H1 (cell line): ENCODE results near the gene FOXO6. TPM values are rescaled to one million over a fixed set of nuclear protein-coding genes. Genes with fewer than 3 reads are reported as not detected.

Experiments
- ASH2L ChIP-seq: fragments of 200-600, 300-600 bp; sonication (generic); IDR thresholded peaks from one replicate; pipeline ENCODE4 v1.7.1; 2017; ENCODE audit warnings: low read length
- CREB1 ChIP-seq: IDR thresholded peaks from 2 replicates; pipeline ENCODE4 v1.6.1; 2012; ENCODE audit warnings: inconsistent platforms
- POLR2AphosphoS5 ChIP-seq: IDR thresholded peaks from 2 replicates; pipeline ENCODE4 v1.6.1; 2011; ENCODE audit warnings: low read depth, low read length
- polyA plus RNA-seq, 7 experiments: library from polyadenylated mRNA; depleted of rRNA in 3 of 7; stranded (reverse) in 5 of 7; unstranded in 2 of 7; fragments of >200 nt in 5 of 7; fragments of 200-250 nt in 2 of 7; gene quantifications; 1 replicate in 5 of 7; 2 replicates in 1 of 7; 4 replicates in 1 of 7; pipeline versions ENCODE4 v1.2.1 to v1.2.3, GENCODE V29; 2011 to 2013; ENCODE audit warnings: missing spikeins in 2 of 7, mixed read lengths in 2 of 7
- total RNA-seq: library from RNA; stranded (reverse); fragmentation: NEBNext Ultra II Directional; extraction: Animal tissue kit (Norgen Biotek cat#: 25700); gene quantifications from 2 replicates; pipeline ENCODE4 v1.2.1, GENCODE V29; 2021

FOXO6 gene
- total and polyA plus RNA-seq, 2 of the 8 experiments (the other 6 are each of a cell fraction or from before 2014, with no cell fraction given), result 0.59 to 3.0 TPM

DNA sequence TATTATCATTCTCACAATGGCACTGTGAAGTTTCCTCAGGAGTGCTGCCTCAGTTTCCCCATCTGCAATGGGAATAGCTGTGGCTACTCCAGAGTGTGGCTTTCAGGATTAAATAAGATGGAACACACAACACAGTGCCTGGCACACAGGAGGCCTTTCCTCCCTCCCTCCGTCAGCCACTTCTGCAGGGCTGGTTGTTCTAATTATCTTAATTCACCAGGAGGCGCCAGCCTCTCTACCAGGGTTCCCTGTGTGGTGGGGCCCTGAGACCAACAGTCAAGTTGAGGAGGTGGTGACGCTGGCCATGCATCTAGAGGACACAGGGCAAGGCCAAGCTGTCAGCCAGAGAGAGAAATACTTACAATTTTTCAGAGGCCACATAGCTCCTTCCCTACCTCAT, 6.3 kb upstream of the FOXO6 start (continued):
- TF ChIP-seq ASH2L (no peak), CREB1 (no peak), POLR2AphosphoS5 (no peak)
